K562 (cell line): ENCODE measurements around the gene KLHL41. TPM values are rescaled to one million over a fixed set of nuclear protein-coding genes. Genes with fewer than 3 reads are reported as not detected.

Source experiments
- ATAC-seq: fragments of 200-7000 bp; cut with Tn5 transposase; 3 replicates; pipeline ENCODE4 v1.9.1; 2020; ENCODE audit warnings: moderate library complexity
- BruUV-seq: library from RNA; stranded (reverse); fragments of 400-500 nt; replicated peaks from 2 replicates; lab custom pipeline; 2021; lab: Mats Ljungman, UMichigan
- CTCF ChIA-PET: fragments of 300-600 bp; formaldehyde crosslinking; extraction: SDS; loops from one replicate; lab custom pipeline; 2021; ENCODE audit warnings: low intra/inter-chr PET ratio; lab: Yijun Ruan, JAX
- POLR2A ChIA-PET: fragments of 300-600, 350-650 bp; sonication (Branson Sonifier 250); formaldehyde crosslinking; extraction: SDS; loops from one replicate; lab custom pipeline; 2021; ENCODE audit warnings: antibody characterized with exemption, inconsistent platforms; lab: Yijun Ruan, JAX
- DNase-seq, 4 experiments: peaks; one replicate each; pipeline versions ENCODE4 v3.0.0 to v3.0.0-alpha.2; 2011 to 2018; ENCODE audit warnings: low spot score in 3 of 4, mixed read lengths in 3 of 4; ENCODE audit errors: extremely low read depth in 1 of 4
- FAIRE-seq: peaks from 2 replicates; lab custom pipeline; 2011; peaks lifted over from hg19 to GRCh38; lab: Jason Lieb, UNC
- H2AFZ ChIP-seq: 2 replicates; pipeline ENCODE4 v1.6.0; 2011; ENCODE audit warnings: low read depth, low read length, control low read depth, inconsistent platforms
- H3K27ac ChIP-seq: fragments of 200-600 bp; 3 replicates; pipeline ENCODE4 v1.8.0; 2011; ENCODE audit warnings: low read depth, mild to moderate bottlenecking, control low read depth, inconsistent platforms, low read length, moderate library complexity, mixed read lengths; ENCODE audit errors: extremely low read depth
- H3K27me3 ChIP-seq, 2 experiments: fragments of 300-600 bp in 1 of 2; 2 replicates in 1 of 2; 3 replicates in 1 of 2; pipeline versions ENCODE4 v1.6.0 to v1.8.0; 2011; ENCODE audit warnings: inconsistent platforms in 2 of 2, low read length in 2 of 2, mild to moderate bottlenecking in 1 of 2, mixed read lengths in 1 of 2, moderate library complexity in 1 of 2; ENCODE audit not compliant: control insufficient read depth in 2 of 2, insufficient read depth in 2 of 2
- H3K36me3 ChIP-seq: fragments of 300-600 bp; 3 replicates; pipeline ENCODE4 v1.8.0; 2011; ENCODE audit warnings: mild to moderate bottlenecking, low read length, inconsistent platforms; ENCODE audit not compliant: control insufficient read depth, insufficient read depth
- H3K4me1 ChIP-seq, 2 experiments: fragments of 200-600 bp in 1 of 2; replicated peaks in 1 of 2; 2 replicates in 1 of 2; 3 replicates in 1 of 2; pipeline versions ENCODE4 v1.5.1 to v1.8.0; 2011; ENCODE audit warnings: inconsistent platforms in 2 of 2, low read length in 2 of 2, mild to moderate bottlenecking in 1 of 2, mixed read lengths in 1 of 2, moderate library complexity in 1 of 2; ENCODE audit not compliant: control insufficient read depth in 2 of 2, insufficient read depth in 2 of 2
- H3K4me2 ChIP-seq: 2 replicates; pipeline ENCODE4 v1.6.1; 2011; ENCODE audit warnings: low read length, control low read depth, inconsistent platforms, mixed read lengths; ENCODE audit not compliant: insufficient read depth
- H3K4me3 ChIP-seq: fragments of 200-600 bp; sonication (generic), shearing (Covaris generic); 2 replicates; pipeline ENCODE4 v1.5.1; 2016; ENCODE audit warnings: control low read depth, inconsistent platforms
- H3K79me2 ChIP-seq: fragments of 200-600 bp; 3 replicates; pipeline ENCODE4 v1.8.0; 2011; ENCODE audit warnings: low read length, inconsistent platforms; ENCODE audit not compliant: control insufficient read depth, insufficient read depth
- H3K9ac ChIP-seq, 2 experiments: 2 replicates each; pipeline versions ENCODE4 v1.6.0 to v1.6.1; 2011; ENCODE audit warnings: low read depth in 2 of 2, low read length in 2 of 2, control low read depth in 1 of 2, inconsistent platforms in 1 of 2, mild to moderate bottlenecking in 1 of 2, mixed read lengths in 1 of 2; ENCODE audit not compliant: insufficient read depth in 1 of 2
- H3K9me1 ChIP-seq: one replicate; pipeline ENCODE4 v1.6.0; 2011; ENCODE audit warnings: inconsistent platforms, mild to moderate bottlenecking, low read length, moderate library complexity; ENCODE audit not compliant: control insufficient read depth, insufficient read depth
- H3K9me3 ChIP-seq: replicated peaks from 2 replicates; pipeline ENCODE4 v1.5.1; 2011; ENCODE audit warnings: low read depth, low read length, inconsistent platforms; ENCODE audit not compliant: control insufficient read depth, insufficient read depth
- H4K20me1 ChIP-seq: replicated peaks from 2 replicates; pipeline ENCODE4 v1.6.1; 2011; ENCODE audit warnings: low read length, inconsistent platforms, mixed read lengths; ENCODE audit not compliant: control insufficient read depth, insufficient read depth
- ESRRA ChIP-seq: fragments of 450-650 bp; IDR thresholded peaks from 2 replicates; pipeline ENCODE4 v1.6.1; 2014; ENCODE audit warnings: low read depth, mild to moderate bottlenecking, moderate library complexity, borderline replicate concordance
- HNRNPK ChIP-seq: fragments of 200-400 bp; formaldehyde crosslinking; IDR thresholded peaks from one replicate; pipeline ENCODE4 v1.6.1; 2018; ENCODE audit warnings: mild to moderate bottlenecking, low read depth, low read length; ENCODE audit not compliant: poor library complexity, severe bottlenecking
- KLF13 ChIP-seq: fragments of 450-650 bp; IDR thresholded peaks from 2 replicates; pipeline ENCODE4 v1.6.1; 2016; ENCODE audit warnings: missing genetic modification characterization, low read depth, mild to moderate bottlenecking, missing compliant biosample characterization, moderate library complexity, borderline replicate concordance
- U2AF1 ChIP-seq: fragments of 200-400 bp; formaldehyde crosslinking; optimal IDR thresholded peaks from 2 replicates; pipeline ENCODE3; 2017; ENCODE audit warnings: mild to moderate bottlenecking, low read depth, low read length, moderate library complexity
- in situ Hi-C: fragments of 300-500 bp; cut with MboI; formaldehyde crosslinking; loops from 4 replicates; pipeline ENCODE4 v1.15.0; 2018; ENCODE audit warnings: inconsistent platforms, mixed read lengths
- intact Hi-C: fragments of 100-400 bp; cut with micrococcal nuclease; formaldehyde crosslinking; loops from 2 replicates; pipeline ENCODE4 v1.14.2; 2022
- polyA plus RNA-seq, 8 experiments: library from polyadenylated mRNA; depleted of rRNA in 4 of 8; stranded (reverse) in 5 of 8; unstranded in 3 of 8; fragments of >200 nt; fragmentation: Nextera tagmentation in 2 of 8; fragmentation: Illumina TruSeq in 1 of 8; extraction: Ambion mirVana in 2 of 8; extraction: Trizol in 1 of 8; gene quantifications; 2 replicates each; pipeline versions ENCODE4 v1.2.1 to v1.2.3, GENCODE V29; 2011 to 2014; ENCODE audit warnings: inconsistent platforms in 1 of 8, missing spikeins in 1 of 8
- total RNA-seq, 7 experiments: library from RNA; depleted of rRNA in 6 of 7; stranded (reverse); fragments of >200 nt in 6 of 7; fragmentation: Illumina TruSeq in 2 of 7; extraction: Trizol in 2 of 7; gene quantifications; 2 replicates each; pipeline versions ENCODE4 v1.2.1 to v1.2.3, GENCODE V29; 2011 to 2021; ENCODE audit warnings: low replicate concordance in 1 of 7
- TF ChIP-seq, protein P1 (sequence below): fragments of 450-650 bp; formaldehyde crosslinking; IDR thresholded peaks from 2 replicates; pipeline ENCODE4 v1.4.0; 2022; ENCODE audit warnings: missing genetic modification characterization

The KLHL41 gene
- total and polyA plus RNA-seq, 9 of the 15 experiments (the other 6 are each of a cell fraction or from before 2014, with no cell fraction given), result 0.05 to 1.5 (median 0.09) TPM

DNA sequence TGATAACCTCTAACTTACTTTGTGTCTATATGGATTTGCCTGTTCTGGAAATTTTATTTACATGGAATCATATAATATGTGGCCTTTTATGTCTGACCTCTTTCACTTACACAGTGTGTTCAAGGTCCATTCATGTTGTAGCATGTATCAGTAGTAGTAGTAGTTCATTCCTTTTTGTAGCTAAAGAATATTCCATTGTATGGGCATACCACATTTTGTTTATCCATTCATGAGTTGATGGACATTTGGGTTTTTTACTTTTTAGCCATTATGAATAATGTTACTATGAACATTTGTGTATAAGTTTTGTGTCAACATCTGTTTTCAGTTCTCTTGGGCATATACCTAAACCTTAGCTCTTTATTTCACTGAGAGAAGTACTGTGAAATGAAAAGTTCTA is 18.7 kb upstream of the KLHL41 start (continued):
- TF ChIP-seq KLF13 (tag), result no peak

DNA sequence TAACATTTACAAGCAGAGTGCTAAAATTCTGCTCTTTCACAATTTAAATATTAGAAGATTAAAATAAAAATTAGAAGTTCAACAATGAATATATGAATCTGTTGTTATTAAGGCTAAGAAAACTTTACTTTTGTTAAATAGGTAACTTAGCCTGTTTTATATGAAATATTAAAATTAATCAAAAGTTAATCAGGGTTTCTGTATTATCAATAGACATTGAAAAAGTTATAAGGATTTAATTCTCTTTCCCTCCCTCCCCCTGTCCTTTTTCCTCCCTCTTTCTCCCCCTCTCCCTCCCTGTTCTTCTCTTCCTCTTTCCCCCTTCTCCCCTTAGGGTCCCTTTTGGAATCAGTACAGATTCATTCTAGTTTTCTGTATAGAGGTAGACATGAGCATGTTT is 18.1 kb upstream of the KLHL41 start:
- Histone ChIP-seq H3K4me2 (no peak overlapping the region), H4K20me1 (no peaks in the 10 kb centered on the region), H3K9ac (no peak overlapping the region), H3K9me1 (no peaks in the 10 kb centered on the region), H3K27ac (no peak overlapping the region), H3K27me3 (no peaks in the 10 kb centered on the region), H3K36me3 (no peaks in the 10 kb centered on the region), H3K79me2 (no peaks in the 10 kb centered on the region), H3K4me3 (no peak overlapping the region), H3K4me1 (no peaks in the 10 kb centered on the region), H2AFZ (no peak overlapping the region), H3K9me3 (no peaks in the 10 kb centered on the region)
- FAIRE-seq (no peak), DNase-seq (no peak), ATAC-seq (no peak)
- ChIA-PET POLR2A (interaction anchor here (1.1 to 1.5 kb wide), 3 partner anchors 10 to 82 kb away, joined by 3 to 5 read pairs (median 4); partner anchors contain the start of genes BBS5 and FASTKD1), CTCF (no interaction called here)
- intact Hi-C loops (no loop called here), in situ Hi-C loops (no loop called here)
- BruUV-seq, result no TSS peak
- TF ChIP-seq HNRNPK (peak; percentile 87), ESRRA (no peak), U2AF1 (no peak)
- TF ChIP-seq, protein P1, sequence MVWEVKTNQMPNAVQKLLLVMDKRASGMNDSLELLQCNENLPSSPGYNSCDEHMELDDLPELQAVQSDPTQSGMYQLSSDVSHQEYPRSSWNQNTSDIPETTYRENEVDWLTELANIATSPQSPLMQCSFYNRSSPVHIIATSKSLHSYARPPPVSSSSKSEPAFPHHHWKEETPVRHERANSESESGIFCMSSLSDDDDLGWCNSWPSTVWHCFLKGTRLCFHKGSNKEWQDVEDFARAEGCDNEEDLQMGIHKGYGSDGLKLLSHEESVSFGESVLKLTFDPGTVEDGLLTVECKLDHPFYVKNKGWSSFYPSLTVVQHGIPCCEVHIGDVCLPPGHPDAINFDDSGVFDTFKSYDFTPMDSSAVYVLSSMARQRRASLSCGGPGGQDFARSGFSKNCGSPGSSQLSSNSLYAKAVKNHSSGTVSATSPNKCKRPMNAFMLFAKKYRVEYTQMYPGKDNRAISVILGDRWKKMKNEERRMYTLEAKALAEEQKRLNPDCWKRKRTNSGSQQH, result no peak
